ENCODE data around the gene RAB1B.

The RAB1B gene

DNA sequence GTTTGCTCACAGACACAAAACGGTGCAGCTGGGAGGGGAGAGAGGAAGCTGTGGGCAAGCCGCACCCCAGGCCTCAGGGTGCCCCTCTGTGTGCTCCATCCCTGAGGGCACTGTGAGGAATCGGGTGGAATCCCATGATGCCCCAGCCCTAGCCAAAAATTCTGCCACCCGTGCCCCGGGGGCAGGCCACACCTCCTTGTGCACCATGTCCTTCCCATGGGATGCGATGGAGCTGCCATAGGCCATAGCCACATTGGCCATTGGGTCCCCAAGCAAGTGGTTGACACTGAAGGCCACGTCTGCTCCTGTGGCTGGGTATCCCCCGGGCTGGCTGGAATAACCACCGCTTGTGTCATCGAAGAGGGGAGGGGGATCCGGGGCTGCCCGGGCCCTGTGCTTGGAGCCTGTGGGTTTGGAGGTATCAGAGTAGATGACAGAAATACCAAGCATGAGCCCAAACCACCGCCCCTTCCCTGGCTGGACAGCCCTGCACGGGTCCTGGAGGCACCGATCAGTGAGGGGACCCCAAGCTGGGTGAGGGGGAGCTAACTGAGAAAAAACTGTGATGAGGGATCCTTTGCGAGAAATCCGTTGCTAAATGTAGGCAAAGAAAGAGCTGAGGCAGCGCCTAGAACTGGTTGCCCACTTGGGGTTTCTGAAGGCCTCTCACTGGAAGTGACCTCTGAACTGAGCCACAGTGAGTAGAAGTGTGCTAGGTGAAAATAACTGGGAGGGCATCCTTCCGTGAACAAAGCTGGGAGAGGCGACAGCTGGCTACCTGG is 19.6 kb downstream of the RAB1B start:
- no peaks in the 10 kb centered on the region for H3K9me3 ChIP-seq (ENCODE audit: control insufficient read depth, low read length)
- no peaks in the 10 kb centered on the region for H3K36me3 ChIP-seq (ENCODE audit: control insufficient read depth, insufficient read depth, low read length)
- H3K79me2 ChIP-seq = no peaks in the 10 kb centered on the region
- H2AFZ ChIP-seq = peak overlapping the region; percentile 76
- H3K9ac ChIP-seq = peak overlapping the region; percentile 28
- peak overlapping the region; percentile 62 for H3K4me2 ChIP-seq (ENCODE audit: low read length)
- no peaks in the 10 kb centered on the region for H3K27me3 ChIP-seq (ENCODE audit: control insufficient read depth, insufficient read depth, low read length)
- peak overlapping the region; percentile 84 for H3K4me3 ChIP-seq (ENCODE audit: low read depth, low read length)
- TF ChIP-seq, protein P1, sequence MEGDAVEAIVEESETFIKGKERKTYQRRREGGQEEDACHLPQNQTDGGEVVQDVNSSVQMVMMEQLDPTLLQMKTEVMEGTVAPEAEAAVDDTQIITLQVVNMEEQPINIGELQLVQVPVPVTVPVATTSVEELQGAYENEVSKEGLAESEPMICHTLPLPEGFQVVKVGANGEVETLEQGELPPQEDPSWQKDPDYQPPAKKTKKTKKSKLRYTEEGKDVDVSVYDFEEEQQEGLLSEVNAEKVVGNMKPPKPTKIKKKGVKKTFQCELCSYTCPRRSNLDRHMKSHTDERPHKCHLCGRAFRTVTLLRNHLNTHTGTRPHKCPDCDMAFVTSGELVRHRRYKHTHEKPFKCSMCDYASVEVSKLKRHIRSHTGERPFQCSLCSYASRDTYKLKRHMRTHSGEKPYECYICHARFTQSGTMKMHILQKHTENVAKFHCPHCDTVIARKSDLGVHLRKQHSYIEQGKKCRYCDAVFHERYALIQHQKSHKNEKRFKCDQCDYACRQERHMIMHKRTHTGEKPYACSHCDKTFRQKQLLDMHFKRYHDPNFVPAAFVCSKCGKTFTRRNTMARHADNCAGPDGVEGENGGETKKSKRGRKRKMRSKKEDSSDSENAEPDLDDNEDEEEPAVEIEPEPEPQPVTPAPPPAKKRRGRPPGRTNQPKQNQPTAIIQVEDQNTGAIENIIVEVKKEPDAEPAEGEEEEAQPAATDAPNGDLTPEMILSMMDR (IDR thresholded peaks at IDR 0.05) = no peak
- peak overlapping the region; percentile 91 for H3K27ac ChIP-seq
- no peaks in the 10 kb centered on the region for H3K4me1 ChIP-seq

DNA sequence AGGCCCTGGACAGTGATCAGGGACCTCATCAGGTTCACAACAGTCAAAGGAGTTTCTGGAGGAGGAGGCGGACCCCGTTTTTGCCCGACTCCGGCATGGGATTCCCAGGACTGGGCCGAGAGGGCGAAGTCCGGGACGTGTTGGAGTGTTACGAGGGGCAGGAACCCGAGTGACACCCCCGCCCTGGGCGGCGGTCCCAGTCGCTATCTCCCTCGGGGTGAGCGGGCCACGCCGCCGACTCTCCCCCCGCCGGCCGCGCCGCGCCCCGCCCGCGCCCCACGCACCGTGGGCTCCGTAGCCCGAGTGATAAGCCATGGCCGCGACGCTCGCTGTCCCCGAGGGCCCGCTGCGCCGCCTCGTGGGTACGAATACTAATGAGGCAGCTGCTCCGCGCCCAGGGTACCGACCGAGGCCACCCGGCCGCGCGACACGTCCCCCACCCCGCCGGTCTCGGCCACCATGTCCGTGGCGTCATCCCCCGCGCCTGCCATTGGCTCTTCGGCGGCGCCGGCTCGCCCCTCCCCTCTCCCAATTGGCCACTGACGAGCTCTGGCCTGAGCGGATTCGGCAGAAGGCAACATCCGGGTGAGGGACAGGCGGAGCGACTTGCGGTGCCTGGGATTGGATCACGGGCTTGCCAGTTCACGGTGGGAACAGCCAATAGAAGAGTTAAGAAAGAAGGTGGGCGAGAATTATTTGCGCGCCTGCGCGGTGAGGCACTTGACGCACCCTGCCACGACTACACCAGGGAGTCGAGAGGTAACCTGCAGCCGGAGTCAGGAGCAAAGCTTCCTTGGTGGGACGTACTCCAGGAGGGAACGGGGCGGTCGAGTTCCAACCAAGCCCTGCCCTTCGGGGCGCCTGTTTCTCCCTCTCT is 20.5 kb downstream of the RAB1B start, which contains the start of gene YIF1A:
Gene YIF1A, minus strand, starts transcription at position 473 of the 877 bp plus-strand sequence. Its CDS starts 158 bp downstream, at position 315.
- H3K4me3 ChIP-seq (ENCODE audit: low read depth, low read length) = peak within 1 kb of the TSS; percentile 84
- TF ChIP-seq, protein P1 (IDR thresholded peaks at IDR 0.05) = peak; percentile 11
- H3K9ac ChIP-seq = peak within 1 kb of the TSS; percentile 28
- peak within 1 kb of the TSS; percentile 87 for H3K4me2 ChIP-seq (ENCODE audit: low read length)
- no peaks in the 10 kb centered on the region for H3K27me3 ChIP-seq (ENCODE audit: control insufficient read depth, insufficient read depth, low read length)
- no peaks in the 10 kb centered on the region for H3K79me2 ChIP-seq
- H2AFZ ChIP-seq = peak within 1 kb of the TSS; percentile 76
- H3K27ac ChIP-seq = peak within 1 kb of the TSS; percentile 91
- H3K36me3 ChIP-seq (ENCODE audit: control insufficient read depth, insufficient read depth, low read length) = no peaks in the 10 kb centered on the region
- no peaks in the 10 kb centered on the region for H3K4me1 ChIP-seq
- no peaks in the 10 kb centered on the region for H3K9me3 ChIP-seq (ENCODE audit: control insufficient read depth, low read length)

DNA sequence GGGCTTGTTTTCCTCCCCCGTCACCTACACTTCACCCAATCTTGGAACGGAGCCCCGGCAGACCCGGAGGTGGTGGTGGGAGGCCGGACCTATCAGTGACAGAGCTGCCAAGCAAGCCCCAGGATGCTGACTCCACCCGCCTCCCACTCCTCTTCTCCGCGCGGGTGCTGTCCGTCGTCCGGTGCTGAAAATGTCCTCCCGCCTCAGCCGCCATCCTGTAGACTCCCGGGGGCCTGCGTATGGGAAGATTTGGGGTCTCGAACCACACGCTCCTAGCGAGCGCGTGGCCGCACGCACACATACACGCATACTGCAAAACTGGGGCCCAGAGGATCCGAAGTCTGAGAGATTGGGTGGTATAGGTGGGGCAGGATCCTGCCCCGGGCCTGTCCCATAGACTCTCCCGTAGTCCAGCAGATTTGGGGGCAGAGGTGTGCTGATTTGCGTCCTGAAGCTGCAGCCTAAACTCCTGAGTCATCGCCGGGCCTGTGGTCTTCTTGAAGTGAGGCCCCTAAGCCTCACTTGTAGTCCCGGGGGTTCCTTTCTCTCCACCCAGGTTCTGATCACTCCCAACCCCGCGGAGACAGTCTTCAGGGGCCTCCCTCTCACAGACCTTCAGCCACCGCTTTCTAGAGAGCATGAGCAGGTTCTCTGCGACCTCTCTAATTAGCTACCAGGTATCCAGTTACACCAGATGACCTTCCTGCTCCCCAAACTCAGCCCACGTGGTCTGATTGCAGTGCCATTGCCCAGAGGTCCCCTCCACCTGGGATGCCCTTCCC is 21.3 kb downstream of the RAB1B start:
- Histone ChIP-seq H3K4me2 (ENCODE audit: low read length) (peak overlapping the region; percentile 87), H3K27me3 (ENCODE audit: control insufficient read depth, insufficient read depth, low read length) (no peaks in the 10 kb centered on the region), H3K27ac (peak overlapping the region; percentile 91), H3K4me3 (ENCODE audit: low read depth, low read length) (peak overlapping the region; percentile 84), H3K36me3 (ENCODE audit: control insufficient read depth, insufficient read depth, low read length) (no peaks in the 10 kb centered on the region), H2AFZ (peak overlapping the region; percentile 70), H3K4me1 (no peaks in the 10 kb centered on the region), H3K9ac (no peak overlapping the region), H3K79me2 (no peaks in the 10 kb centered on the region), H3K9me3 (ENCODE audit: control insufficient read depth, low read length) (no peaks in the 10 kb centered on the region)
- TF ChIP-seq, protein P1 (IDR thresholded peaks at IDR 0.05) = no peak

DNA sequence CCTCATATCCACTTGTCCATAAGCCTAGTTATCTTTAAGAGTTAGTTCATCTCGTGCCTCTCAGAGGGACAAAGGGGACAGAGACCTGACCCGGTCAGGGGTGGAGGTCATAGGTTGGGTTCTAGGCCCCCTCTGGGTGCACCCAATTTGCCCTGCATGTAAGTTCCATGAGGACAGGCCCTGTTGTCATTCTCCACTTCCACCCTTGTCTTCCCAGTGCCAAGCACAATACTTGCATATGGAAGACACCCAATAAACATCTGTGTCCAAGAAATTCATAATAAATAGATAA is 21.8 kb downstream of the RAB1B start:
- Histone ChIP-seq H3K9me3 (ENCODE audit: control insufficient read depth, low read length) (no peaks in the 10 kb centered on the region), H3K4me3 (ENCODE audit: low read depth, low read length) (no peak overlapping the region), H3K4me1 (no peaks in the 10 kb centered on the region), H3K27me3 (ENCODE audit: control insufficient read depth, insufficient read depth, low read length) (no peaks in the 10 kb centered on the region), H2AFZ (no peak overlapping the region), H3K27ac (peak overlapping the region; percentile 91), H3K79me2 (no peaks in the 10 kb centered on the region), H3K9ac (no peak overlapping the region), H3K4me2 (ENCODE audit: low read length) (no peak overlapping the region), H3K36me3 (ENCODE audit: control insufficient read depth, insufficient read depth, low read length) (no peaks in the 10 kb centered on the region)
- TF ChIP-seq, protein P1 (IDR thresholded peaks at IDR 0.05) = no peak

All from parathyroid adenoma (tissue), 2 donors.